ENCODE results near the gene HIPK2. TPM values are rescaled to one million over a fixed set of nuclear protein-coding genes. Genes with fewer than 3 reads are reported as not detected.

Gene HIPK2
- total RNA-seq, 1 experiment from 2014 or later, result 30.7 TPM

GRCh38 chr7:139675127-139676125 lies 102.4 kb downstream of the HIPK2 start:
- CTCF ChIA-PET, result no interaction called here
- Histone ChIP-seq H3K4me3 (ENCODE audit: low read depth, low read length, poor library complexity, severe bottlenecking) (no peak overlapping the region), H3K27me3 (replicated peaks; ENCODE audit: insufficient read depth, low read depth, low read length, poor library complexity) (no peaks in the 10 kb centered on the region), H3K4me1 (ENCODE audit: insufficient read depth, low read length, poor library complexity, severe bottlenecking) (no peaks in the 10 kb centered on the region), H3K27ac (ENCODE audit: low read depth, low read length, poor library complexity, severe bottlenecking) (no peak overlapping the region), H3K9me3 (ENCODE audit: low read depth, low read length, poor library complexity, severe bottlenecking) (no peaks in the 10 kb centered on the region), H3K36me3 (ENCODE audit: insufficient read depth, low read length, poor library complexity, severe bottlenecking) (no peaks in the 10 kb centered on the region)
- no peak for TF ChIP-seq CTCF (conservative IDR thresholded peaks at IDR 0.05; ENCODE audit: low read depth, low read length)
- no peak for TF ChIP-seq EZH2 (IDR thresholded peaks at IDR 0.05; ENCODE audit: borderline replicate concordance, low read depth, low read length, poor library complexity, severe bottlenecking)
- BruUV-seq (replicated peaks), result no TSS peak
- POLR2A ChIA-PET (ENCODE audit: low non-redundant PET), result no interaction called here
- DNase-seq (ENCODE audit: low spot score), result no peak
- intact Hi-C loops (cut with micrococcal nuclease; ENCODE audit: unreplicated experiment), result no loop called here

- no peak for DNase-seq (ENCODE audit: low spot score)
- POLR2A ChIA-PET (ENCODE audit: low non-redundant PET), result no interaction called here
- no peak overlapping the region for H3K27ac ChIP-seq (ENCODE audit: low read depth, low read length, poor library complexity, severe bottlenecking)
- H3K36me3 ChIP-seq (ENCODE audit: insufficient read depth, low read length, poor library complexity, severe bottlenecking), result no peaks in the 10 kb centered on the region
- TF ChIP-seq CTCF (conservative IDR thresholded peaks at IDR 0.05; ENCODE audit: low read depth, low read length) (no peak), EZH2 (IDR thresholded peaks at IDR 0.05; ENCODE audit: borderline replicate concordance, low read depth, low read length, poor library complexity, severe bottlenecking) (no peak)
- H3K4me3 ChIP-seq (ENCODE audit: low read depth, low read length, poor library complexity, severe bottlenecking), result no peak overlapping the region
- no TSS peak for BruUV-seq (replicated peaks)
- CTCF ChIA-PET, result no interaction called here
- H3K9me3 ChIP-seq (ENCODE audit: low read depth, low read length, poor library complexity, severe bottlenecking), result no peaks in the 10 kb centered on the region
- intact Hi-C loops (cut with micrococcal nuclease; ENCODE audit: unreplicated experiment), result no loop called here
- no peaks in the 10 kb centered on the region for H3K27me3 ChIP-seq (replicated peaks; ENCODE audit: insufficient read depth, low read depth, low read length, poor library complexity)
- no peaks in the 10 kb centered on the region for H3K4me1 ChIP-seq (ENCODE audit: insufficient read depth, low read length, poor library complexity, severe bottlenecking)
Measured at GRCh38 chr7:139674752-139675126, 103.1 kb downstream of the HIPK2 start.

GRCh38 chr7:139674341-139674740 lies 103.5 kb downstream of the HIPK2 start:
- no TSS peak for BruUV-seq (replicated peaks)
- ChIA-PET CTCF (no interaction called here), POLR2A (ENCODE audit: low non-redundant PET) (interaction anchor here (0.6 kb wide), 1 partner anchor 22 kb away, joined by 4 read pairs; no protein-coding TSS in a partner anchor)
- no peak overlapping the region for H3K4me3 ChIP-seq (ENCODE audit: low read depth, low read length, poor library complexity, severe bottlenecking)
- DNase-seq (ENCODE audit: low spot score), result no peak
- no peaks in the 10 kb centered on the region for H3K9me3 ChIP-seq (ENCODE audit: low read depth, low read length, poor library complexity, severe bottlenecking)
- intact Hi-C loops (cut with micrococcal nuclease; ENCODE audit: unreplicated experiment), result no loop called here
- no peaks in the 10 kb centered on the region for H3K36me3 ChIP-seq (ENCODE audit: insufficient read depth, low read length, poor library complexity, severe bottlenecking)
- no peaks in the 10 kb centered on the region for H3K27me3 ChIP-seq (replicated peaks; ENCODE audit: insufficient read depth, low read depth, low read length, poor library complexity)
- TF ChIP-seq EZH2 (IDR thresholded peaks at IDR 0.05; ENCODE audit: borderline replicate concordance, low read depth, low read length, poor library complexity, severe bottlenecking) (no peak), CTCF (conservative IDR thresholded peaks at IDR 0.05; ENCODE audit: low read depth, low read length) (no peak)
- no peak overlapping the region for H3K27ac ChIP-seq (ENCODE audit: low read depth, low read length, poor library complexity, severe bottlenecking)
- no peaks in the 10 kb centered on the region for H3K4me1 ChIP-seq (ENCODE audit: insufficient read depth, low read length, poor library complexity, severe bottlenecking)
